Liver (tissue), 3 donors: ENCODE data around the gene SLC6A7.

Experiments used
- EGR1 ChIP-seq, 2 donors: IDR thresholded peaks; 2 replicates each; pipeline ENCODE4 v1.6.1; 2016 to 2018; ENCODE audit warnings: antibody characterized with exemption in 2 of 2, low read depth in 2 of 2
- GABPA ChIP-seq, 2 donors: IDR thresholded peaks in 1 of 2; conservative IDR thresholded peaks in 1 of 2; 2 replicates each; pipeline ENCODE4 v1.6.1; 2016; ENCODE audit warnings: antibody characterized with exemption in 2 of 2, mild to moderate bottlenecking in 1 of 2, moderate library complexity in 1 of 2
- JUND ChIP-seq, 2 donors: IDR thresholded peaks; 2 replicates each; pipeline ENCODE4 v1.6.1; 2016; ENCODE audit warnings: antibody characterized with exemption in 2 of 2
- TF ChIP-seq, protein P1 (sequence below): IDR thresholded peaks from 2 replicates; pipeline ENCODE4 v1.6.1; 2016; ENCODE audit warnings: antibody characterized with exemption, mild to moderate bottlenecking
- TF ChIP-seq, protein P2 (sequence below): fragments of 150-350 bp; IDR thresholded peaks from 2 replicates; pipeline ENCODE4 v1.5.1; 2017; ENCODE audit warnings: improper control_type of control experiment, low read depth, low read length; ENCODE audit not compliant: missing input control
- donor health status: healthy.
- donor health status: healthy.

DNA sequence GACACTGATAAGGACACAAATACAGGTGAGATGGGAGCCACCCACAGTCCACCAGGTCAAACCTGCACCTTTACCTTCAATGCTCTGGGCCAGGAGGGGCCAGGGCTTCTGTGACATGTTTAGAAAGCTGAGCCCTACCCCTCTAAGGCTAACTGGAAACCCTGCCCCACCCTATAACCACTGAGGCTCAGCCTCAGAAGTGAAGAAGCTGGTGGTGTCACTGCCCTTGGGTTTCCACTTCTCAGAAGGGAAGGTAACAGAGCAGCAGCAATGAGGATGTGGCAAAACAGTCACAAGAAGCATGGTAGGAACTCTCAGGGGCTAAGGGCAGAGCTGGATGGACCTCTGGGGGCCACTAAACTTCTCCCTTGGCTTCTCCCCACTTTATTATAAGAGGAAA lies 40.2 kb upstream of the SLC6A7 start:
- TF ChIP-seq, protein P1, sequence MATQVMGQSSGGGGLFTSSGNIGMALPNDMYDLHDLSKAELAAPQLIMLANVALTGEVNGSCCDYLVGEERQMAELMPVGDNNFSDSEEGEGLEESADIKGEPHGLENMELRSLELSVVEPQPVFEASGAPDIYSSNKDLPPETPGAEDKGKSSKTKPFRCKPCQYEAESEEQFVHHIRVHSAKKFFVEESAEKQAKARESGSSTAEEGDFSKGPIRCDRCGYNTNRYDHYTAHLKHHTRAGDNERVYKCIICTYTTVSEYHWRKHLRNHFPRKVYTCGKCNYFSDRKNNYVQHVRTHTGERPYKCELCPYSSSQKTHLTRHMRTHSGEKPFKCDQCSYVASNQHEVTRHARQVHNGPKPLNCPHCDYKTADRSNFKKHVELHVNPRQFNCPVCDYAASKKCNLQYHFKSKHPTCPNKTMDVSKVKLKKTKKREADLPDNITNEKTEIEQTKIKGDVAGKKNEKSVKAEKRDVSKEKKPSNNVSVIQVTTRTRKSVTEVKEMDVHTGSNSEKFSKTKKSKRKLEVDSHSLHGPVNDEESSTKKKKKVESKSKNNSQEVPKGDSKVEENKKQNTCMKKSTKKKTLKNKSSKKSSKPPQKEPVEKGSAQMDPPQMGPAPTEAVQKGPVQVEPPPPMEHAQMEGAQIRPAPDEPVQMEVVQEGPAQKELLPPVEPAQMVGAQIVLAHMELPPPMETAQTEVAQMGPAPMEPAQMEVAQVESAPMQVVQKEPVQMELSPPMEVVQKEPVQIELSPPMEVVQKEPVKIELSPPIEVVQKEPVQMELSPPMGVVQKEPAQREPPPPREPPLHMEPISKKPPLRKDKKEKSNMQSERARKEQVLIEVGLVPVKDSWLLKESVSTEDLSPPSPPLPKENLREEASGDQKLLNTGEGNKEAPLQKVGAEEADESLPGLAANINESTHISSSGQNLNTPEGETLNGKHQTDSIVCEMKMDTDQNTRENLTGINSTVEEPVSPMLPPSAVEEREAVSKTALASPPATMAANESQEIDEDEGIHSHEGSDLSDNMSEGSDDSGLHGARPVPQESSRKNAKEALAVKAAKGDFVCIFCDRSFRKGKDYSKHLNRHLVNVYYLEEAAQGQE, result no peak
- TF ChIP-seq JUND (IDR thresholded peaks at IDR 0.05) (no peak), GABPA (IDR thresholded peaks at IDR 0.05 in 1 of 2, conservative IDR thresholded peaks at IDR 0.05 in 1 of 2) (no peak), EGR1 (IDR thresholded peaks at IDR 0.05; ENCODE audit: low read depth in 2 of 2) (no peak)
- TF ChIP-seq, protein P2, sequence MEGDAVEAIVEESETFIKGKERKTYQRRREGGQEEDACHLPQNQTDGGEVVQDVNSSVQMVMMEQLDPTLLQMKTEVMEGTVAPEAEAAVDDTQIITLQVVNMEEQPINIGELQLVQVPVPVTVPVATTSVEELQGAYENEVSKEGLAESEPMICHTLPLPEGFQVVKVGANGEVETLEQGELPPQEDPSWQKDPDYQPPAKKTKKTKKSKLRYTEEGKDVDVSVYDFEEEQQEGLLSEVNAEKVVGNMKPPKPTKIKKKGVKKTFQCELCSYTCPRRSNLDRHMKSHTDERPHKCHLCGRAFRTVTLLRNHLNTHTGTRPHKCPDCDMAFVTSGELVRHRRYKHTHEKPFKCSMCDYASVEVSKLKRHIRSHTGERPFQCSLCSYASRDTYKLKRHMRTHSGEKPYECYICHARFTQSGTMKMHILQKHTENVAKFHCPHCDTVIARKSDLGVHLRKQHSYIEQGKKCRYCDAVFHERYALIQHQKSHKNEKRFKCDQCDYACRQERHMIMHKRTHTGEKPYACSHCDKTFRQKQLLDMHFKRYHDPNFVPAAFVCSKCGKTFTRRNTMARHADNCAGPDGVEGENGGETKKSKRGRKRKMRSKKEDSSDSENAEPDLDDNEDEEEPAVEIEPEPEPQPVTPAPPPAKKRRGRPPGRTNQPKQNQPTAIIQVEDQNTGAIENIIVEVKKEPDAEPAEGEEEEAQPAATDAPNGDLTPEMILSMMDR, result no peak
